ENCODE data around the gene RFFL. TPM values are rescaled to one million over a fixed set of nuclear protein-coding genes. Genes with fewer than 3 reads are reported as not detected.
"Not testable (repeated sequence)": the region's sequence is repeated elsewhere in the genome, so short reads cannot be mapped to it uniquely, and the experiment has no call there.

The RFFL gene
- total RNA-seq, 1 donor from 2014 or later: 9.5 TPM

DNA sequence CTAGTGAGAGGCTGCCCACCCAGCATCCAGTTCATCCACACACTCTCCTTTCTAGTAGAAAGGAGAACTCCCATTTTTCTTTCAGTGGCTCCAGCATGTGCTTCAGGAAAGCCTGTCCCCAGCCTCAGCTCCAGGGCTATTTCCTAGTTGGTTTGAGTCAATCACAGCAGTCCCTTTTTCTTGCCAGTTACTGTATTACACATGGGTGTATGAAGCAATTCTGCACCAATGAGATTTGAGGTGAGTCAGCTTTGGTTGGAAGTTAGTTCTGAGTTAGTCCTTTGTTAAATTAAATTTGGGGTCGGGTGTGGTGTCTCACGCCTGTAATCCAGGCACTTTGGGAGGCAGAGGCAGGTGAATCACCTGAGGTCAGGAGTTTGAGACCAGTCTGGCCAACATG, 31.4 kb upstream of the RFFL start:
- peaks cover 10% of the 10 kb centered on the region for H3K36me3 ChIP-seq (ENCODE audit: insufficient read depth, low read length)
- H3K4me2 ChIP-seq (ENCODE audit: low read length): peak overlapping the region; percentile 18
- peak; percentile 84 for DNase-seq (ENCODE audit: low read depth)
- Mint-ChIP-seq H3K27me3 (ENCODE audit: low read depth, unreplicated experiment) (no peaks in the 10 kb centered on the region), H3K4me1 (ENCODE audit: low read depth, unreplicated experiment) (peaks cover 5% of the 10 kb centered on the region), H3K36me3 (ENCODE audit: low read depth, unreplicated experiment) (no peaks in the 10 kb centered on the region), H3K27ac (ENCODE audit: unreplicated experiment) (peak overlapping the region; percentile 47), H3K4me3 (ENCODE audit: unreplicated experiment) (no peak overlapping the region), H3K9me3 (ENCODE audit: unreplicated experiment) (peaks cover 3% of the 10 kb centered on the region)
- H3K4me3 ChIP-seq (ENCODE audit: insufficient read depth, low read depth, low read length): no peak overlapping the region
- no peaks in the 10 kb centered on the region for H4K20me1 ChIP-seq (ENCODE audit: insufficient read depth, low read length)
- H3K27ac ChIP-seq (ENCODE audit: low read depth, low read length): peak overlapping the region; percentile 10
- peak overlapping the region; percentile 20 for H2AFZ ChIP-seq (ENCODE audit: low read depth, low read length)
- H3K9me3 ChIP-seq (ENCODE audit: insufficient read depth, low read depth, low read length): no peaks in the 10 kb centered on the region
- no peaks in the 10 kb centered on the region for H3K27me3 ChIP-seq (ENCODE audit: insufficient read depth, low read length)
- no peak overlapping the region for H3K9ac ChIP-seq (ENCODE audit: low read length)
- FAIRE-seq: peak; percentile 29
- H3K4me1 ChIP-seq (ENCODE audit: insufficient read depth, low read length): peaks cover 9% of the 10 kb centered on the region
- TF ChIP-seq CTCF (IDR thresholded peaks at IDR 0.05; ENCODE audit: insufficient read depth, low read depth, low read length) (no peak), EZH2 (IDR thresholded peaks at IDR 0.05; ENCODE audit: insufficient read depth, low read length) (no peak)
- no peaks in the 10 kb centered on the region for H3K79me2 ChIP-seq (ENCODE audit: insufficient read depth, low read length)

DNA sequence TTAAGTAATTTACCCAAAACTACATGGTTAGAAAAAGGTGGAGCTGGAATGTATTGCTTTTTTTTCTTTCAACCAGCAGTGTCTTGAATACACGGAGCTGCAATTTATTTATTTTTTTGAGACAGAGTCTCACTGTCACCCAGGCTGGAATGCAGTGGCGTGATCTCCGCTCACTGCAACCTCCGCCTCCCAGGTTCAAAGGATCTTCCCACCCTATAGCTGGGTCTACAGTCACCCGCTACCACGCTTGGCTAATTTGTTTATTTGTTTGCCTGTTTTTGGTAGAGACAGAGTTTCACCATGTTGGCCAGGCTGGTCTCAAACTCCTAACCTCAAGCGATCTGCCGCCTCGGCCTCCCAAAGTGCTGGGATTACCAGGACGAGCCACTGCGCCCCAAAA, 27.2 kb upstream of the RFFL start:
- DNase-seq (ENCODE audit: low read depth); H3K36me3 ChIP-seq (ENCODE audit: insufficient read depth, low read length); H4K20me1 ChIP-seq (ENCODE audit: insufficient read depth, low read length); H3K27ac Mint-ChIP-seq (ENCODE audit: unreplicated experiment); H2AFZ ChIP-seq (ENCODE audit: low read depth, low read length); H3K27ac ChIP-seq (ENCODE audit: low read depth, low read length); FAIRE-seq; H3K27me3 ChIP-seq (ENCODE audit: insufficient read depth, low read length); H3K9ac ChIP-seq (ENCODE audit: low read length); H3K9me3 Mint-ChIP-seq (ENCODE audit: unreplicated experiment); H3K36me3 Mint-ChIP-seq (ENCODE audit: low read depth, unreplicated experiment); H3K4me2 ChIP-seq (ENCODE audit: low read length); H3K9me3 ChIP-seq (ENCODE audit: insufficient read depth, low read depth, low read length); H3K4me3 ChIP-seq (ENCODE audit: insufficient read depth, low read depth, low read length); H3K27me3 Mint-ChIP-seq (ENCODE audit: low read depth, unreplicated experiment); H3K4me3 Mint-ChIP-seq (ENCODE audit: unreplicated experiment): not testable (repeated sequence)
- H3K4me1 Mint-ChIP-seq (ENCODE audit: low read depth, unreplicated experiment): peaks cover 22% of the 10 kb centered on the region
- Histone ChIP-seq H3K79me2 (ENCODE audit: insufficient read depth, low read length) (peaks cover 32% of the 10 kb centered on the region), H3K4me1 (ENCODE audit: insufficient read depth, low read length) (peaks cover 35% of the 10 kb centered on the region)

DNA sequence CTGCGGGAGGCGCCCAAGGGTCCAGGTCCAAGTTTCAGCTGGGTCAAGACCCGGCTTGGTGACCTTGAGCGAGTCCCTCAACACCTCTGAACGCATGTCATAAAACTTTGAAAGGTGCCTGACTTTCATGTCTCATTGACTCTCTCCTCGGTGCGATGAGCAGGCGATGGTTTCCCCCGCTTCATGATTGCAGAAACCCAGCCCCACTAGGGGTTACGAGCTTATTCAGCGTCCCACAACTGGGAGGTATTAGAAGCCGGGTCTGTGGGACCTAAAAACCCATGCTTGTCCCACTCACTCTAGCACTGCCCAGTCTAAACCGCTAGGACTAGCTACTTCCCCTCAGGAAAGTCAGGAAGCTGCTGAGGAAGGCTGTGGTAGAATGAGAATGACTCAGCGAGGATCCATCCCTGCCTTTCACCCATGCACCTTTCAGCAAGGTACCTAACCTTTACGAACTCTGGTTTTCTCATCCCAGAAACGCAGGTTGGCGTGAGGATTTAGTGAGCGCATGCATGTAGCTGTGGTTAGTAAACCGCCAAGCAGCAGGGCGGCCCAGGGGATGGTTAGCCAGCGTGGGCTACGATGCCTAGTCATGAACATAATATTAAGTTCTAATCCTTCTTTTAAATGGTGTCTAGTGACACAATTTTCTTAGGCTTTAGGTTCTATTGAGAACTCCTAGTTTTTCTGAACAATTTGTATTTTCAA, 26.2 kb upstream of the RFFL start:
- H3K4me3 ChIP-seq (ENCODE audit: insufficient read depth, low read depth, low read length): peak overlapping the region; percentile 46
- H3K4me2 ChIP-seq (ENCODE audit: low read length): peak overlapping the region; percentile 82
- DNase-seq (ENCODE audit: low read depth): no peak
- H4K20me1 ChIP-seq (ENCODE audit: insufficient read depth, low read length): no peaks in the 10 kb centered on the region
- H3K9me3 ChIP-seq (ENCODE audit: insufficient read depth, low read depth, low read length): no peaks in the 10 kb centered on the region
- Mint-ChIP-seq H3K9me3 (ENCODE audit: unreplicated experiment) (peaks cover 2% of the 10 kb centered on the region), H3K4me3 (ENCODE audit: unreplicated experiment) (peak overlapping the region; percentile 83), H3K27me3 (ENCODE audit: low read depth, unreplicated experiment) (no peaks in the 10 kb centered on the region), H3K36me3 (ENCODE audit: low read depth, unreplicated experiment) (no peaks in the 10 kb centered on the region), H3K4me1 (ENCODE audit: low read depth, unreplicated experiment) (peaks cover 22% of the 10 kb centered on the region), H3K27ac (ENCODE audit: unreplicated experiment) (peak overlapping the region; percentile 78)
- peak overlapping the region; percentile 67 for H3K9ac ChIP-seq (ENCODE audit: low read length)
- TF ChIP-seq CTCF (IDR thresholded peaks at IDR 0.05; ENCODE audit: insufficient read depth, low read depth, low read length) (no peak), EZH2 (IDR thresholded peaks at IDR 0.05; ENCODE audit: insufficient read depth, low read length) (no peak)
- no peaks in the 10 kb centered on the region for H3K36me3 ChIP-seq (ENCODE audit: insufficient read depth, low read length)
- H3K27me3 ChIP-seq (ENCODE audit: insufficient read depth, low read length): no peaks in the 10 kb centered on the region
- FAIRE-seq: no peak
- H3K4me1 ChIP-seq (ENCODE audit: insufficient read depth, low read length): peaks cover 37% of the 10 kb centered on the region
- H2AFZ ChIP-seq (ENCODE audit: low read depth, low read length): peak overlapping the region; percentile 89
- H3K79me2 ChIP-seq (ENCODE audit: insufficient read depth, low read length): peaks cover 39% of the 10 kb centered on the region
- peak overlapping the region; percentile 48 for H3K27ac ChIP-seq (ENCODE audit: low read depth, low read length)

All from astrocyte (in vitro differentiated cells and primary cell).